Uterus (tissue), 2 donors: ENCODE results near the gene PCDHB14.

ENCODE experiments used
- POLR2A ChIP-seq, 2 donors: fragments of 450-650 bp; IDR thresholded peaks; one replicate each; pipeline ENCODE4 v1.6.1; 2016; ENCODE audit warnings: antibody characterized with exemption in 2 of 2, mild to moderate bottlenecking in 1 of 2, moderate library complexity in 1 of 2
- TF ChIP-seq, protein P1 (sequence below), 4 experiments: fragments of 200-600 bp in 2 of 4; fragments of 450-650 bp in 2 of 4; sonication (generic) in 2 of 4; IDR thresholded peaks; one replicate each; pipeline ENCODE4 v1.5.1; 2016 to 2019; ENCODE audit warnings: antibody characterized with exemption in 4 of 4, mild to moderate bottlenecking in 2 of 4, moderate library complexity in 1 of 4

DNA sequence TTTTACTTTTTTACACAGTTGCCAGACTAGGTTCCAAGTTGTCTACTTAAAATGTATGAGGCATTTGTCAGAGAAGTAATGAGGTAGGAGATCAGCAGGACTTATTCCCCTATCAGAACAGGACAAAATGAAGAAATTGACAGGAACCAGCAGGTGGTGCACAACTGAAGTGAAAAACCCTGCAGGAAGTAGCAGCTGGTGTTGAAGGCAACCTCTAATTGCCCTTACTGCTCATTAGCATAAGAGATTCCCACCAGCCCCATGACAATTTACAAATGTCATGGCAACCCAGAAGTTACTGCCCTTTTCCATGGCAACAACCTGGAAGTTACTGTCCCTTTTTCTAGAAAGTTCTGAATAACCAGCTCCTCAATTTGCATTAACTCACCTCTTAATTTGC is 27.4 kb downstream of the PCDHB14 start:
- TF ChIP-seq, protein P1, sequence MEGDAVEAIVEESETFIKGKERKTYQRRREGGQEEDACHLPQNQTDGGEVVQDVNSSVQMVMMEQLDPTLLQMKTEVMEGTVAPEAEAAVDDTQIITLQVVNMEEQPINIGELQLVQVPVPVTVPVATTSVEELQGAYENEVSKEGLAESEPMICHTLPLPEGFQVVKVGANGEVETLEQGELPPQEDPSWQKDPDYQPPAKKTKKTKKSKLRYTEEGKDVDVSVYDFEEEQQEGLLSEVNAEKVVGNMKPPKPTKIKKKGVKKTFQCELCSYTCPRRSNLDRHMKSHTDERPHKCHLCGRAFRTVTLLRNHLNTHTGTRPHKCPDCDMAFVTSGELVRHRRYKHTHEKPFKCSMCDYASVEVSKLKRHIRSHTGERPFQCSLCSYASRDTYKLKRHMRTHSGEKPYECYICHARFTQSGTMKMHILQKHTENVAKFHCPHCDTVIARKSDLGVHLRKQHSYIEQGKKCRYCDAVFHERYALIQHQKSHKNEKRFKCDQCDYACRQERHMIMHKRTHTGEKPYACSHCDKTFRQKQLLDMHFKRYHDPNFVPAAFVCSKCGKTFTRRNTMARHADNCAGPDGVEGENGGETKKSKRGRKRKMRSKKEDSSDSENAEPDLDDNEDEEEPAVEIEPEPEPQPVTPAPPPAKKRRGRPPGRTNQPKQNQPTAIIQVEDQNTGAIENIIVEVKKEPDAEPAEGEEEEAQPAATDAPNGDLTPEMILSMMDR (IDR thresholded peaks at IDR 0.05): no peak
- no peak for TF ChIP-seq POLR2A (IDR thresholded peaks at IDR 0.05)
